IMR-90 (cell line): Measurements from ENCODE around the gene MEIS1. TPM values are rescaled to one million over a fixed set of nuclear protein-coding genes. Genes with fewer than 3 reads are reported as not detected.

Experiments used
- ATAC-seq: fragments of 200-7000 bp; cut with Tn5 transposase; 2 replicates; pipeline ENCODE4 v1.9.1; 2020; ENCODE audit warnings: low read depth, mild to moderate bottlenecking, moderate library complexity
- BruUV-seq: library from RNA; stranded (reverse); fragments of 400-500 nt; replicated peaks from 2 replicates; lab custom pipeline; 2021; lab: Mats Ljungman, UMichigan
- CTCF ChIA-PET: fragments of 300-600 bp; formaldehyde crosslinking; extraction: SDS; loops from one replicate; lab custom pipeline; 2021; ENCODE audit warnings: antibody characterized with exemption; lab: Yijun Ruan, JAX
- POLR2A ChIA-PET: fragments of 300-600 bp; sonication (Branson Sonifier 250); formaldehyde crosslinking; loops from one replicate; lab custom pipeline; 2022; ENCODE audit warnings: antibody characterized with exemption; ENCODE audit not compliant: unreplicated experiment; lab: Charles Lee
- DNase-seq: peaks from one replicate; pipeline ENCODE4 v3.0.0; 2013
- H2AFZ ChIP-seq: replicated peaks from 2 replicates; pipeline ENCODE3; 2013; ENCODE audit warnings: low read length, mild to moderate bottlenecking; ENCODE audit not compliant: poor library complexity
- H2AK5ac ChIP-seq: 2 replicates; pipeline ENCODE4 v1.6.1; 2013; ENCODE audit warnings: low read depth, low read length, inconsistent platforms
- H2AK9ac ChIP-seq: replicated peaks from 2 replicates; pipeline ENCODE3; 2013; ENCODE audit warnings: mild to moderate bottlenecking, low read depth, low read length, moderate library complexity; ENCODE audit not compliant: poor library complexity
- H2BK120ac ChIP-seq: 2 replicates; pipeline ENCODE4 v1.6.1; 2013; ENCODE audit warnings: low read depth, low read length, inconsistent platforms
- H2BK15ac ChIP-seq: 3 replicates; pipeline ENCODE4 v1.6.1; 2013; ENCODE audit warnings: low read depth, low read length, inconsistent platforms
- H2BK20ac ChIP-seq: 2 replicates; pipeline ENCODE4 v1.6.1; 2013; ENCODE audit warnings: low read depth, mild to moderate bottlenecking, inconsistent platforms, low read length, moderate library complexity
- H2BK5ac ChIP-seq: 2 replicates; pipeline ENCODE4 v1.6.1; 2013; ENCODE audit warnings: mild to moderate bottlenecking, low read depth, low read length, inconsistent platforms; ENCODE audit not compliant: poor library complexity, severe bottlenecking
- H3K14ac ChIP-seq: replicated peaks from 2 replicates; pipeline ENCODE4 v1.6.1; 2013; ENCODE audit warnings: low read depth, low read length, inconsistent platforms
- H3K18ac ChIP-seq: 2 replicates; pipeline ENCODE4 v1.6.1; 2013; ENCODE audit warnings: low read depth, low read length, control low read depth
- H3K23ac ChIP-seq: 2 replicates; pipeline ENCODE4 v1.6.1; 2013; ENCODE audit warnings: low read depth, low read length, inconsistent platforms
- H3K27ac ChIP-seq: 2 replicates; pipeline ENCODE4 v1.5.1; 2013; ENCODE audit warnings: mild to moderate bottlenecking, control low read depth, low read length; ENCODE audit not compliant: insufficient read depth
- H3K27me3 ChIP-seq: 2 replicates; pipeline ENCODE4 v1.6.1; 2013; ENCODE audit warnings: low read length; ENCODE audit not compliant: control insufficient read depth, insufficient read depth
- H3K36me3 ChIP-seq: 2 replicates; pipeline ENCODE4 v1.6.1; 2013; ENCODE audit warnings: low read length, mixed read lengths; ENCODE audit not compliant: control insufficient read depth, insufficient read depth
- H3K4ac ChIP-seq: 2 replicates; pipeline ENCODE4 v1.6.1; 2013; ENCODE audit warnings: low read depth, low read length, inconsistent platforms
- H3K4me1 ChIP-seq: 2 replicates; pipeline ENCODE4 v1.6.1; 2013; ENCODE audit warnings: low read length, mixed read lengths; ENCODE audit not compliant: control insufficient read depth, insufficient read depth
- H3K4me2 ChIP-seq: 2 replicates; pipeline ENCODE4 v1.6.1; 2013; ENCODE audit warnings: low read depth, mild to moderate bottlenecking, control low read depth, low read length, moderate library complexity
- H3K4me3 ChIP-seq: 2 replicates; pipeline ENCODE4 v1.5.1; 2013; ENCODE audit warnings: low read depth, mild to moderate bottlenecking, control low read depth, low read length, moderate library complexity; ENCODE audit not compliant: insufficient read depth
- H3K56ac ChIP-seq: 2 replicates; pipeline ENCODE4 v1.6.1; 2013; ENCODE audit warnings: low read length, inconsistent platforms; ENCODE audit not compliant: insufficient read depth; ENCODE audit errors: extremely low read depth
- H3K79me1 ChIP-seq, 2 experiments: 2 replicates each; pipeline ENCODE4 v1.6.1; 2013; ENCODE audit warnings: low read length in 2 of 2, inconsistent platforms in 1 of 2, low read depth in 1 of 2
- H3K9ac ChIP-seq: 2 replicates; pipeline ENCODE4 v1.6.1; 2013; ENCODE audit warnings: low read depth, low read length, control low read depth
- H3K9me1 ChIP-seq: 2 replicates; pipeline ENCODE4 v1.6.1; 2013; ENCODE audit warnings: low read length, inconsistent platforms; ENCODE audit not compliant: insufficient read depth
- H3K9me3 ChIP-seq: 2 replicates; pipeline ENCODE4 v1.6.1; 2013; ENCODE audit warnings: low read length; ENCODE audit not compliant: control insufficient read depth, insufficient read depth
- H4K20me1 ChIP-seq: 2 replicates; pipeline ENCODE4 v1.6.1; 2013; ENCODE audit warnings: low read length, inconsistent platforms; ENCODE audit not compliant: insufficient read depth
- H4K5ac ChIP-seq: 2 replicates; pipeline ENCODE4 v1.6.1; 2013; ENCODE audit warnings: mild to moderate bottlenecking, low read depth, low read length, control low read depth
- H4K8ac ChIP-seq, 2 experiments: 2 replicates each; pipeline ENCODE4 v1.6.1; 2013; ENCODE audit warnings: low read depth in 2 of 2, low read length in 2 of 2, control low read depth in 1 of 2, inconsistent platforms in 1 of 2
- H4K91ac ChIP-seq: 2 replicates; pipeline ENCODE4 v1.6.1; 2013; ENCODE audit warnings: low read depth, low read length, inconsistent platforms; ENCODE audit not compliant: insufficient read depth
- BHLHE40 ChIP-seq: fragments of 150-350 bp; IDR thresholded peaks from 2 replicates; pipeline ENCODE4 v1.6.1; 2016; ENCODE audit warnings: mild to moderate bottlenecking, low read depth, low read length
- CEBPB ChIP-seq: IDR thresholded peaks from 2 replicates; pipeline ENCODE4 v1.6.1; 2012; ENCODE audit warnings: low read depth, low read length, improper control_type of control experiment
- CHD1 ChIP-seq: IDR thresholded peaks from 2 replicates; pipeline ENCODE4 v1.6.1; 2012; ENCODE audit warnings: low read depth, low read length, improper control_type of control experiment
- CTCF ChIP-seq: conservative IDR thresholded peaks from 2 replicates; pipeline ENCODE4 v1.5.1; 2012; ENCODE audit warnings: mild to moderate bottlenecking, low read depth, low read length, improper control_type of control experiment
- ELK1 ChIP-seq: fragments of 150-350 bp; IDR thresholded peaks from 2 replicates; pipeline ENCODE4 v1.6.1; 2016; ENCODE audit warnings: low read depth, mild to moderate bottlenecking, low read length, moderate library complexity, borderline replicate concordance
- MAFK ChIP-seq: IDR thresholded peaks from 2 replicates; pipeline ENCODE4 v1.6.1; 2012; ENCODE audit warnings: low read depth, low read length, improper control_type of control experiment
- MAZ ChIP-seq: IDR thresholded peaks from 2 replicates; pipeline ENCODE4 v1.6.1; 2012; ENCODE audit warnings: low read depth, mild to moderate bottlenecking, low read length, improper control_type of control experiment, moderate library complexity, borderline replicate concordance
- MXI1 ChIP-seq: IDR thresholded peaks from 2 replicates; pipeline ENCODE4 v1.6.1; 2012; ENCODE audit warnings: low read depth, mild to moderate bottlenecking, low read length, moderate library complexity, borderline replicate concordance
- NFE2L2 ChIP-seq: fragments of 150-350 bp; IDR thresholded peaks from 2 replicates; pipeline ENCODE4 v1.6.1; 2016; ENCODE audit warnings: low read depth, mild to moderate bottlenecking, low read length
- POLR2A ChIP-seq: IDR thresholded peaks from 2 replicates; pipeline ENCODE4 v1.6.1; 2012; ENCODE audit warnings: mild to moderate bottlenecking, low read depth, low read length
- RAD21 ChIP-seq: IDR thresholded peaks from 2 replicates; pipeline ENCODE4 v1.6.1; 2012; ENCODE audit warnings: low read length, improper control_type of control experiment
- RCOR1 ChIP-seq: IDR thresholded peaks from 2 replicates; pipeline ENCODE4 v1.6.1; 2012; ENCODE audit warnings: mild to moderate bottlenecking, low read length, improper control_type of control experiment; ENCODE audit not compliant: insufficient replicate concordance
- RFX5 ChIP-seq: IDR thresholded peaks from 2 replicates; pipeline ENCODE4 v1.8.0; 2012; ENCODE audit warnings: low read depth, mild to moderate bottlenecking, low read length, moderate library complexity
- SMC3 ChIP-seq: fragments of 150-350 bp; IDR thresholded peaks from 2 replicates; pipeline ENCODE4 v1.6.1; 2016; ENCODE audit warnings: low read depth, mild to moderate bottlenecking, antibody characterized with exemption, low read length, moderate library complexity
- USF2 ChIP-seq: fragments of 150-350 bp; IDR thresholded peaks from 2 replicates; pipeline ENCODE4 v1.6.1; 2017; ENCODE audit warnings: mild to moderate bottlenecking, antibody characterized with exemption, low read length, low read depth
- WGBS, 2 experiments: methylation state at CpG; one replicate each; pipeline versions ENCODE4 v1.1.5 to v1.1.7; 2013; ENCODE audit warnings: missing lambda C conversion rate in 2 of 2; ENCODE audit not compliant: insufficient read length in 1 of 2; ENCODE audit errors: extremely low coverage in 2 of 2; 5-methylcytosine and 5-hydroxymethylcytosine counted together
- dilution Hi-C: fragments of 300-500 bp; cut with HindIII; formaldehyde crosslinking; loops from one replicate; pipeline ENCODE4 v1.14.3; 2018; ENCODE audit warnings: low sequenced_read_pairs; ENCODE audit not compliant: unreplicated experiment
- in situ Hi-C: fragments of 300-500 bp; cut with MboI; formaldehyde crosslinking; loops from 3 replicates; pipeline ENCODE4 v1.14.3; 2019; ENCODE audit warnings: low sequenced_read_pairs, inconsistent platforms, mixed read lengths
- intact Hi-C: fragments of 100-400 bp; cut with micrococcal nuclease; formaldehyde crosslinking; loops from 2 replicates; pipeline ENCODE4 v1.10.0; 2022
- polyA plus RNA-seq, 3 experiments: library from polyadenylated mRNA; depleted of rRNA; stranded (reverse); fragments of >200 nt; gene quantifications; 2 replicates each; pipeline ENCODE4 v1.2.3, GENCODE V29; 2012; ENCODE audit warnings: low replicate concordance in 1 of 3
- total RNA-seq: library from RNA; depleted of rRNA; stranded (reverse); fragments of >200 nt; gene quantifications from 2 replicates; pipeline ENCODE4 v1.2.3, GENCODE V29; 2012

The MEIS1 gene
- total and polyA plus RNA-seq, 2 of the 4 experiments (the other 2 are of a cell fraction) = 54.4 to 157 TPM

DNA sequence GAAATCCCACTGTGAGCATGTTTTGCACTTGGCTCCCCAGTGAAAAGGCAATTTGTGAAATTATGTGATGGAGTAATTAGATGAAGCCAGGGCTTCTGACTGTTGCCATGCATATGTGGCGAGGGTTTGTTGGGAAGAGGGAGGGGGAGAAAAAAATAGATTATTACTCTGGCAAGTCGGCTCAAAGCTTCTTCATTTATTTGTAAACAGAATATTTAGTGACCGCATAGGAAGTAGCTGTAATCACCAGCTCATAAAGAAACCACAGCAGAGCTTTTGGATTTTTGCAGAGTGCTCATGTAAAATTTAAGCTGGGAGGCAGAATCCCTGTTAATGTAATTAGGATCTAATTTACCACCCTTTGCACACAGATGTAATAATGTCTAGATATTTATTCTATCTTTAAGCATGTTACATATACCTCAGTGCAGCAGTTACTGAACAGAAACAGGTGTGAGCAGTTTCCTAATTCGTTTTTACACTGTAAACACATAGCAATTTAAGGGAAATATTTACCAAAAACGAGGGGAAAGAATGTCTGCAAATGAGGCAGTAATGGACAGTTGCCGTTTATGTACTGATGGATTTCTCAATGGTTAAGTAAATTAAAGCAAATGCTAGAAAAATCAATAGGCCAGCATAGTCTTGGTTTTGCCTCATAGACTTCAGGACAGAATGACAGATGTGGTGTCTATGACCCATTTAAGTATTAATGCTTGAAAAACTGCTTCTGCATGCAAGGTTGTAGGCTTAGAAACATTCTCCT is 87.9 kb downstream of the MEIS1 start:
- Histone ChIP-seq H4K91ac (no peak overlapping the region), H3K23ac (no peak overlapping the region)
- POLR2A ChIA-PET = no interaction called here
- no peak for TF ChIP-seq NFE2L2
- no peak for TF ChIP-seq RCOR1
- TF ChIP-seq MAFK = no peak
- no peak for TF ChIP-seq SMC3
- TF ChIP-seq CTCF = no peak
- TF ChIP-seq MXI1 = no peak
- TF ChIP-seq POLR2A = no peak
- TF ChIP-seq RFX5 = no peak
- TF ChIP-seq CEBPB = no peak
- TF ChIP-seq CHD1 = no peak
- no peak for TF ChIP-seq BHLHE40
- TF ChIP-seq MAZ = no peak
- no peak for TF ChIP-seq ELK1
- TF ChIP-seq RAD21 = no peak
- no peak for TF ChIP-seq USF2

More for the DNA sequence above, 87.9 kb downstream of the MEIS1 start:
- Histone ChIP-seq H2BK15ac (no peak overlapping the region), H3K27ac (no peak overlapping the region), H3K4me2 (peak overlapping the region; percentile 1; the same call in 1 of the 2 replicates), H2AK9ac (no peak overlapping the region), H2BK20ac (no peak overlapping the region), H3K9ac (no peak overlapping the region), H2BK5ac (peak overlapping the region; percentile 12), H2AK5ac (no peak overlapping the region), H3K9me3 (no peaks in the 10 kb centered on the region), H3K27me3 (no peaks in the 10 kb centered on the region), H4K8ac (no peak overlapping the region), H3K4me1 (peaks cover 20% of the 10 kb centered on the region), H3K14ac (no peak overlapping the region), H2AFZ (no peak overlapping the region), H2BK120ac (no peak overlapping the region), H3K4me3 (no peak overlapping the region), H3K56ac (no peak overlapping the region), H3K4ac (no peak overlapping the region), H3K18ac (peak overlapping the region; percentile 69; the same call in 1 of the 2 replicates), H4K5ac (no peak overlapping the region), H3K36me3 (peaks cover 32% of the 10 kb centered on the region), H3K79me1 (peaks cover 34 to 78% of the 10 kb centered on the region in 2 experiments), H3K9me1 (peaks cover 25% of the 10 kb centered on the region), H4K20me1 (peaks cover 67% of the 10 kb centered on the region)
- no CpG with 5 or more reads among the region's 6 CpGs for WGBS, 2 experiments
- in situ Hi-C loops (no loop called here), intact Hi-C loops (no loop called here), dilution Hi-C loops (no loop called here)
- no TSS peak for BruUV-seq
- DNase-seq (no peak), ATAC-seq (peak; percentile 31; the same call in 1 of the 2 replicates)
- CTCF ChIA-PET = interaction anchor here (0.6 kb wide), 1 partner anchor 29 kb away, joined by 3 read pairs; no protein-coding TSS in a partner anchor
